HG03039 (cell line): ENCODE data around the gene SC5D.

Experiments used
- ATAC-seq: cut with Tn5 transposase; IDR thresholded peaks from one replicate; pipeline ENCODE4 v1.9.1; 2021; ENCODE audit warnings: mild to moderate bottlenecking, moderate library complexity; ENCODE audit not compliant: unreplicated experiment

Gene SC5D

GRCh38 chr11:121292495-121293287, at the start of gene SC5D:
SC5D (plus strand) TSS chr11:121292771; CDS start chr11:121303376, 10,605 bp downstream.
- peak; percentile 96 for ATAC-seq

- no peak for ATAC-seq
These were observed 47.7 kb upstream of the SC5D start for GRCh38 chr11:121244884-121245283.

GRCh38 chr11:121246021-121246768, 46.4 kb upstream of the SC5D start:
- ATAC-seq: no peak

- ATAC-seq: no peak
These were observed 45.9 kb upstream of the SC5D start for GRCh38 chr11:121246769-121247035.

GRCh38 chr11:121248496-121248895, 44.1 kb upstream of the SC5D start:
- no peak for ATAC-seq

- no peak for ATAC-seq
These were observed 43.4 kb upstream of the SC5D start for GRCh38 chr11:121249039-121249663.

- ATAC-seq: no peak
These were observed 41.7 kb upstream of the SC5D start for GRCh38 chr11:121250843-121251242.

GRCh38 chr11:121253951-121254350, 38.6 kb upstream of the SC5D start:
- no peak for ATAC-seq

- no peak for ATAC-seq
These were observed 37.8 kb upstream of the SC5D start for GRCh38 chr11:121254756-121255155.

- no peak for ATAC-seq
These were observed 37.0 kb upstream of the SC5D start for GRCh38 chr11:121255473-121256125.

GRCh38 chr11:121257289-121257688, 35.3 kb upstream of the SC5D start:
- ATAC-seq: no peak

GRCh38 chr11:121257976-121258375, 34.6 kb upstream of the SC5D start:
- no peak for ATAC-seq

GRCh38 chr11:121265586-121265985, 27.0 kb upstream of the SC5D start:
- no peak for ATAC-seq

- ATAC-seq: no peak
These were observed 24.0 kb upstream of the SC5D start for GRCh38 chr11:121268581-121268980.

- ATAC-seq: no peak
These were observed 22.4 kb upstream of the SC5D start for GRCh38 chr11:121270001-121270678.

GRCh38 chr11:121274332-121274991, 18.1 kb upstream of the SC5D start:
- no peak for ATAC-seq

- ATAC-seq: no peak
These were observed 10.9 kb upstream of the SC5D start for GRCh38 chr11:121281698-121282097.

- no peak for ATAC-seq
These were observed 10.2 kb upstream of the SC5D start for GRCh38 chr11:121282386-121282785.

- ATAC-seq: no peak
These were observed 9.6 kb upstream of the SC5D start for GRCh38 chr11:121282886-121283502.

GRCh38 chr11:121291319-121291718, 1.3 kb upstream of the SC5D start:
- no peak for ATAC-seq
